ENCODE results near the gene LAMTOR3.

Gene LAMTOR3

GRCh38 chr4:99894161-99894997, at the start of gene LAMTOR3:
TSS of gene LAMTOR3 (minus strand) at chr4:99894427. CDS start at chr4:99893963, 464 bp downstream.
- peak; percentile 78 for FAIRE-seq

GRCh38 chr4:99938243-99938753, 44.1 kb upstream of the LAMTOR3 start:
- FAIRE-seq = no peak

- peak; percentile 85 for FAIRE-seq
Observed at GRCh38 chr4:99934891-99935290, 40.7 kb upstream of the LAMTOR3 start.

GRCh38 chr4:99927566-99927965, 33.3 kb upstream of the LAMTOR3 start:
- FAIRE-seq = peak; percentile 76

- no peak for FAIRE-seq
Observed at GRCh38 chr4:99921174-99921573, 26.9 kb upstream of the LAMTOR3 start.

- no peak for FAIRE-seq
Observed at GRCh38 chr4:99918656-99919055, 24.4 kb upstream of the LAMTOR3 start.

- FAIRE-seq = no peak
Observed at GRCh38 chr4:99917575-99917974, 23.3 kb upstream of the LAMTOR3 start.

- FAIRE-seq = no peak
Observed at GRCh38 chr4:99915449-99915848, 21.2 kb upstream of the LAMTOR3 start.

GRCh38 chr4:99894998-99895397, 771 bp upstream of the LAMTOR3 start:
- no peak for FAIRE-seq

GRCh38 chr4:99893839-99894160, 427 bp downstream of the LAMTOR3 start:
- FAIRE-seq = no peak

GRCh38 chr4:99893029-99893428, 1.2 kb downstream of the LAMTOR3 start:
- no peak for FAIRE-seq

GRCh38 chr4:99891351-99891750, 2.9 kb downstream of the LAMTOR3 start:
- no peak for FAIRE-seq

- FAIRE-seq = no peak
Observed at GRCh38 chr4:99887837-99888236, 6.4 kb downstream of the LAMTOR3 start.

GRCh38 chr4:99886146-99886545, 8.1 kb downstream of the LAMTOR3 start:
- FAIRE-seq = no peak

GRCh38 chr4:99885687-99886086, 8.5 kb downstream of the LAMTOR3 start:
- peak; percentile 24 for FAIRE-seq

- peak; percentile 95 for FAIRE-seq
Observed at GRCh38 chr4:99885063-99885664, 9.1 kb downstream of the LAMTOR3 start.

GRCh38 chr4:99879458-99879857, 14.8 kb downstream of the LAMTOR3 start:
- FAIRE-seq = no peak

GRCh38 chr4:99878604-99879003, 15.6 kb downstream of the LAMTOR3 start:
- FAIRE-seq = no peak

GRCh38 chr4:99876946-99877345, 17.3 kb downstream of the LAMTOR3 start:
- no peak for FAIRE-seq

- no peak for FAIRE-seq
Observed at GRCh38 chr4:99875071-99875470, 19.2 kb downstream of the LAMTOR3 start.

- no peak for FAIRE-seq
Observed at GRCh38 chr4:99872570-99872969, 21.7 kb downstream of the LAMTOR3 start.

- no peak for FAIRE-seq
Observed at GRCh38 chr4:99868126-99868596, 26.1 kb downstream of the LAMTOR3 start.

- FAIRE-seq = no peak
Observed at GRCh38 chr4:99863804-99864203, 30.4 kb downstream of the LAMTOR3 start.

Measured in islet of Langerhans (tissue), 1 donor.